ENCODE results near the gene RAI1.

The RAI1 gene

GRCh38 chr17:17721140-17721668 is 39.9 kb downstream of the RAI1 start:
- no peak for DNase-seq

GRCh38 chr17:17722081-17722905 is 41.0 kb downstream of the RAI1 start:
- peak; percentile 41 to 45 for DNase-seq

GRCh38 chr17:17722906-17723353 is 41.7 kb downstream of the RAI1 start:
- DNase-seq = no peak

- peak in 1 of 2 donors; percentile 35 for DNase-seq
These were observed 42.4 kb downstream of the RAI1 start for GRCh38 chr17:17723354-17724261.

- DNase-seq = no peak
These were observed 43.2 kb downstream of the RAI1 start for GRCh38 chr17:17724307-17725010.

- no peak for DNase-seq
These were observed 43.9 kb downstream of the RAI1 start for GRCh38 chr17:17725011-17725751.

- no peak for DNase-seq
These were observed 44.6 kb downstream of the RAI1 start for GRCh38 chr17:17725752-17726457.

GRCh38 chr17:17726458-17727060 is 45.3 kb downstream of the RAI1 start:
- DNase-seq = no peak

- DNase-seq = no peak
These were observed 45.9 kb downstream of the RAI1 start for GRCh38 chr17:17727111-17727659.

GRCh38 chr17:17728146-17728545 is 46.9 kb downstream of the RAI1 start:
- DNase-seq = no peak

- no peak for DNase-seq
These were observed 47.4 kb downstream of the RAI1 start for GRCh38 chr17:17728550-17729251.

- DNase-seq = no peak
These were observed 48.5 kb downstream of the RAI1 start for GRCh38 chr17:17729620-17730249.

- no peak for DNase-seq
These were observed 49.1 kb downstream of the RAI1 start for GRCh38 chr17:17730250-17730935.

- DNase-seq = no peak
These were observed 51.2 kb downstream of the RAI1 start for GRCh38 chr17:17732444-17732843.

GRCh38 chr17:17732892-17733670 is 51.8 kb downstream of the RAI1 start:
- no peak for DNase-seq

GRCh38 chr17:17736205-17737183 is 55.2 kb downstream of the RAI1 start:
- DNase-seq = no peak

All from hippocampal formation (tissue), 2 donors.